Measurements from ENCODE around the gene MND1.
"Not testable (repeated sequence)": the region's sequence is repeated elsewhere in the genome, so short reads cannot be mapped to it uniquely, and the experiment has no call there.

Gene MND1

DNA sequence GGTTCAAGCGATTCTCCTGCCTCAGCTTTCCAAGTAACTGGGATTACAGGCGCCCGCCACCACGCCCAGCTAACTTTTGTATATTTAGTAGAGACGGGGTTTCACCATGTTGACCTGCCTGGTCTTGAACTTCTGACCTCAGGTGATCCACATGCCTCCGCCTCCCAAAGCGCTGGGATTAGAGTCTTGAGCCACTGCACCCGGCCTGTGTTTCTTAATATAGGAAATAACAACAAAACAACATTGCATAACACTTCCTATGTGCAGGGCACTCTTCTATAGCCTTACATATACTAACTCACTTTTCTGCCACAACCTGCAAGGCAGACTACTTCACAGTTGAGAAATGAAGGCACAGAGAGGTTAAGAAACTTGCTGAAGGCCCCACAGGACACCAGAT lies 108.9 kb downstream of the MND1 start:
- TF ChIP-seq CTCF (IDR thresholded peaks at IDR 0.05; ENCODE audit: insufficient read depth, low read depth, low read length, missing control alignments) = no peak
- no peak for DNase-seq (ENCODE audit: low read depth)
- H3K4me3 ChIP-seq (ENCODE audit: low read depth, low read length) = no peak overlapping the region

DNA sequence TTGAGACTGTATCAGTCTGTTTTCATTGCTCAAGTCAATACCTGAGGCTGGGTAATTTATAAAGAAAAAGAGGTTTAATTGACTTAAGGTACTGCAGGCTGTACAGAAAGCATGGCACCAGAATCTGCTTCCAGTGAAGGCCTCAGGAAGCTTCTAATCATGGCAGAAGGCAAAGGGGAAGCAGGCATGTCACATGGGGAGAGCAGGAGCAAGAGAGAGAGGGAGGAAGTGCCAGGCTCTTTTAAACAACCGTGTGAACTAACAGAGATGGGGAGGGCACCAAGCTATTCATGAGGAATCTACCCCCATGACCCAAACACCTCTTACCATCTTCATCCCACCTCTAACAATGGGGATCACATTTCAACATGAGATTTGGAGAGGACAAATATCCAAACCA lies 114.5 kb downstream of the MND1 start:
- no peak for TF ChIP-seq CTCF (IDR thresholded peaks at IDR 0.05; ENCODE audit: insufficient read depth, low read depth, low read length, missing control alignments)
- H3K4me3 ChIP-seq (ENCODE audit: low read depth, low read length) = no peak overlapping the region
- no peak for DNase-seq (ENCODE audit: low read depth)

- not testable (repeated sequence) for DNase-seq (ENCODE audit: low read depth); H3K4me3 ChIP-seq (ENCODE audit: low read depth, low read length)
These were observed 117.1 kb downstream of the MND1 start for GRCh38 chr4:153461549-153461948.

DNA sequence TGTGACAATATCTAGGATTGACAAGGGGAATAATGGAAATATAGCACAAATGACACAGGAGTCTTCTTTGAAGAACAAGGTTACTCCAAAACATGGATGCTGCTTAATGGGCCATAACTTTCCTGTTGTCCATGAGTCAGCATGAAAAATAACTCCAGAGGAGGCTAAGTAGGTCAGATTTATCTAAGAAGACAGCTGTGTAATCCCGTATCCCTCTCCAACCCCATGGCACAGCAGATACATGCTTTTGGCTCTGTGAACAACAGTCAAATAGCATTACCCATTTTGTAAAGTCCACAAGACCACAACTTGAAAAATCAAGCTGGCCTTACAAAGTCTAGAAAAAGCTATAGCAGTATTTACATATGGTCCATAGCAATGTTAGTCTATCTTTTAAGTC lies 119.6 kb downstream of the MND1 start:
- H3K4me3 ChIP-seq (ENCODE audit: low read depth, low read length) = no peak overlapping the region
- no peak for TF ChIP-seq CTCF (IDR thresholded peaks at IDR 0.05; ENCODE audit: insufficient read depth, low read depth, low read length, missing control alignments)
- DNase-seq (ENCODE audit: low read depth) = no peak

Data from GM12865 (cell line).